Smooth muscle cell (in vitro differentiated cells): Measurements from ENCODE around the gene KIF17. TPM values are rescaled to one million over a fixed set of nuclear protein-coding genes. Genes with fewer than 3 reads are reported as not detected.

Experiments
- DNase-seq: peaks from one replicate; lab custom pipeline; 2025; ENCODE audit not compliant: unreplicated experiment; lab: John Stamatoyannopoulos, UW
- H2AFZ ChIP-seq: fragments of 200-600 bp; sonication (generic); 2 replicates; pipeline ENCODE4 v1.6.0; 2016; ENCODE audit warnings: antibody characterized with exemption, low read depth, mild to moderate bottlenecking
- H3F3A ChIP-seq: fragments of 200-600 bp; sonication (generic); 2 replicates; pipeline ENCODE4 v1.6.0; 2017; ENCODE audit warnings: antibody characterized with exemption, low read depth
- H3K27ac ChIP-seq: fragments of 200-600 bp; sonication (generic); 2 replicates; pipeline ENCODE4 v1.5.1; 2016; ENCODE audit warnings: low read depth, mild to moderate bottlenecking
- H3K27me3 ChIP-seq: fragments of 200-600 bp; sonication (generic); 2 replicates; pipeline ENCODE4 v1.6.1; 2016; ENCODE audit warnings: low read depth, mild to moderate bottlenecking
- H3K36me3 ChIP-seq: fragments of 200-600 bp; sonication (generic); 2 replicates; pipeline ENCODE4 v1.5.1; 2016; ENCODE audit warnings: low read depth
- H3K4me1 ChIP-seq: fragments of 200-600 bp; sonication (generic); 2 replicates; pipeline ENCODE4 v1.5.1; 2016; ENCODE audit warnings: low read depth
- H3K4me2 ChIP-seq: fragments of 200-600 bp; sonication (generic); 2 replicates; pipeline ENCODE4 v1.6.0; 2016; ENCODE audit warnings: mild to moderate bottlenecking
- H3K4me3 ChIP-seq: fragments of 200-600 bp; sonication (generic); 2 replicates; pipeline ENCODE4 v1.5.1; 2016; ENCODE audit warnings: mild to moderate bottlenecking
- H3K79me2 ChIP-seq: fragments of 200-600 bp; sonication (generic); 2 replicates; pipeline ENCODE4 v1.6.0; 2016; ENCODE audit warnings: low read depth, mild to moderate bottlenecking
- H3K9ac ChIP-seq: fragments of 200-600 bp; sonication (generic); 2 replicates; pipeline ENCODE4 v1.6.0; 2016; ENCODE audit warnings: low read depth
- H3K9me3 ChIP-seq: fragments of 200-600 bp; sonication (generic); replicated peaks from 2 replicates; pipeline ENCODE4 v1.5.1; 2016; ENCODE audit warnings: low read depth
- H4K20me1 ChIP-seq: fragments of 200-600 bp; sonication (generic); 2 replicates; pipeline ENCODE4 v1.6.0; 2016; ENCODE audit warnings: low read depth
- WGBS: methylation state at CpG from one replicate; pipeline ENCODE4 v1.1.7; 2016; ENCODE audit warnings: low lambda C conversion rate; 5-methylcytosine and 5-hydroxymethylcytosine counted together
- polyA plus RNA-seq: library from polyadenylated mRNA; unstranded; fragments of >200 nt; fragmentation: Nextera tagmentation; extraction: Ambion mirVana; gene quantifications from 2 replicates; pipeline ENCODE4 v1.2.1, GENCODE V29; 2016
- total RNA-seq: library from RNA; depleted of rRNA; stranded (reverse); fragments of >200 nt; gene quantifications from 2 replicates; pipeline ENCODE4 v1.2.3, GENCODE V29; 2014
- TF ChIP-seq, protein P1 (sequence below): fragments of 200-600 bp; sonication (generic); IDR thresholded peaks from 2 replicates; pipeline ENCODE4 v1.5.1; 2017; ENCODE audit warnings: borderline replicate concordance, mild to moderate bottlenecking, antibody characterized with exemption; ENCODE audit not compliant: insufficient read depth, poor library complexity, severe bottlenecking

The KIF17 gene
- total and polyA plus RNA-seq, 2 experiments from 2014 or later: 0.13 to 2.2 TPM

DNA sequence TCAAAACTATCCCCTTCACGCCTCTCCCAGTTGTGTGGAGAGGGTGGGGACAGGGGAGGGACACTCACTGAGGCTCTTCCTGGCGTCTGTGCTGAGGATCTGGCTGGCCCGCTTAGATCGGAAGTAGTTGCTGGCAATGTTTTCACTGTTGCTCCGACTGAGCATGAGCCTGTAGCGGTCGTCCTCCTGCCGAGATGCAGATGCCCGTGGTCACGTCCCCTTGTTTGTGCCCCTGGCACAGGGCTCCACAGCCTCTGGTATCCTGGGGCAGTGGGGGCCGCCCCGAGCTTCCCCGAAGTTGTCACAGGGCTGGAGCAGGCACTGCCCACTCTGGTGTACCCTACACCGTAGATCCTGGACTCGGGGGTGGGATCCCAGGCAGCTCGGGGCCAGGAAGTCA is 51.7 kb downstream of the KIF17 start:
- Histone ChIP-seq H3K27ac (no peak overlapping the region), H3K27me3 (no peaks in the 10 kb centered on the region), H3F3A (no peaks in the 10 kb centered on the region), H3K9me3 (no peaks in the 10 kb centered on the region), H2AFZ (no peak overlapping the region), H4K20me1 (no peaks in the 10 kb centered on the region), H3K4me1 (no peaks in the 10 kb centered on the region), H3K4me2 (no peak overlapping the region), H3K4me3 (no peak overlapping the region), H3K9ac (no peak overlapping the region), H3K36me3 (no peaks in the 10 kb centered on the region), H3K79me2 (no peaks in the 10 kb centered on the region)
- 94% methylated on average over 12 of the region's 16 CpGs for WGBS
- no peak for DNase-seq
- TF ChIP-seq, protein P1, sequence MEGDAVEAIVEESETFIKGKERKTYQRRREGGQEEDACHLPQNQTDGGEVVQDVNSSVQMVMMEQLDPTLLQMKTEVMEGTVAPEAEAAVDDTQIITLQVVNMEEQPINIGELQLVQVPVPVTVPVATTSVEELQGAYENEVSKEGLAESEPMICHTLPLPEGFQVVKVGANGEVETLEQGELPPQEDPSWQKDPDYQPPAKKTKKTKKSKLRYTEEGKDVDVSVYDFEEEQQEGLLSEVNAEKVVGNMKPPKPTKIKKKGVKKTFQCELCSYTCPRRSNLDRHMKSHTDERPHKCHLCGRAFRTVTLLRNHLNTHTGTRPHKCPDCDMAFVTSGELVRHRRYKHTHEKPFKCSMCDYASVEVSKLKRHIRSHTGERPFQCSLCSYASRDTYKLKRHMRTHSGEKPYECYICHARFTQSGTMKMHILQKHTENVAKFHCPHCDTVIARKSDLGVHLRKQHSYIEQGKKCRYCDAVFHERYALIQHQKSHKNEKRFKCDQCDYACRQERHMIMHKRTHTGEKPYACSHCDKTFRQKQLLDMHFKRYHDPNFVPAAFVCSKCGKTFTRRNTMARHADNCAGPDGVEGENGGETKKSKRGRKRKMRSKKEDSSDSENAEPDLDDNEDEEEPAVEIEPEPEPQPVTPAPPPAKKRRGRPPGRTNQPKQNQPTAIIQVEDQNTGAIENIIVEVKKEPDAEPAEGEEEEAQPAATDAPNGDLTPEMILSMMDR: no peak

DNA sequence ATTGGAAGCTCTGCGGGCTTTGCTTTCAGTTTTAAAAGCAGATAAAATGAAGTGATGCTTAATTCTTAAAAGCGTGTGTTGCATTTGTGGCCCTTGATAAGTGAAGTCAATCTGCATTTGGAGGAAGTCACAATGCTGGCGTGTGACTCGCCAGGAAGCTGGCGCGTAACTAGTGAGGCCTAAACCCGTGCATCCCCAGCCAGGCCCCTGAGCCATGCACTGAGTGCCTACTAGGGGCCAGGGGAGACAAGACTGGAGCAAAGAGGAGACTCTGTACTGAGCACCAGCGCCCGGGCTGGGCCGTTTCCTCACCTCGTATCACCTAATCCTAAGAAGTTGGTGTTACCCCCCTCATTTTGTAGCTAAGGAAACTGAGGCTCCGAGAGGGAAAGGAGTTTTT is 52.1 kb downstream of the KIF17 start:
- TF ChIP-seq, protein P1: no peak
- Histone ChIP-seq H3K79me2 (peaks cover 4% of the 10 kb centered on the region), H4K20me1 (no peaks in the 10 kb centered on the region), H3K4me1 (no peaks in the 10 kb centered on the region), H2AFZ (no peak overlapping the region), H3K9me3 (no peaks in the 10 kb centered on the region), H3K4me3 (no peak overlapping the region), H3K4me2 (no peak overlapping the region), H3F3A (no peaks in the 10 kb centered on the region), H3K27me3 (no peaks in the 10 kb centered on the region), H3K9ac (no peak overlapping the region), H3K36me3 (no peaks in the 10 kb centered on the region), H3K27ac (no peak overlapping the region)
- WGBS: 87% methylated on average over 12 of the region's 12 CpGs
- DNase-seq: no peak

DNA sequence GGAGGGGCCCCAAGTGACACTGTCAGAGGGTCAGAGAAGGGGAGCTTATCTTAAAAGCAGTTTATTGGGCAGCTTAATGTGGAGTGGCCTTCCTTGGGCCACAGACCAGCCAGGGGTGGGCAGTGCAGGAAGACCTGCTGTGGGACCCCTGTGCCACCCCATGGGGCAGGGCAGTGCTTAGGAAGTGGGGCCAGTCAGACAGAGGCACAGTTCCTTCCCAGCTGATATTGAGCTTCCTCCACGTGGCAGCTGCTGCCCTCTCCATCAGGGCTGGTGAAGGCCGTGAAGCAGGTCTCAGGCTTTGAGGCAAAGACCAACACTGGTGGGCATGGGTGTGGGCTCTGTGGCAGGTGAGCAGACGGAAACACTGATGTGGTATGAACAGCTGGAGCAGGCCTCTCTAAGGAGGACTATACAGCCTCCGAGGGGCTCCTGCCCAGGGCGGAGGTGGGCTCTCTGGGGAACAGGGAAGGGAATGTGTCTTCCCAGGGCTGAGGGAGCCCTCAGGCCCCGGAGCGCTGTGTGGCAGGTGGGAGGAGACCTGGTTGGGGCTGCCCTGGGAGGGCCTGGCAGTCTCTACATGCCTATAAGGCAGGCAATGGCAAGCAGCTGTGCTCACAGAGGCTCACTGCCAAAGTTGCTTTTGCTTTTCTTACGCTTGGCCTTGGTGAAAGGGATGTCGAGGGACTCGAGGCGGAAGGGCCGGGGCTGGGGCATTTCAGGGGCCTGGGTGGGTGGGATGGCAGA is 53.7 kb downstream of the KIF17 start:
- TF ChIP-seq, protein P1: no peak
- H3K9me3 ChIP-seq: no peaks in the 10 kb centered on the region
- H4K20me1 ChIP-seq: no peaks in the 10 kb centered on the region

DNA sequence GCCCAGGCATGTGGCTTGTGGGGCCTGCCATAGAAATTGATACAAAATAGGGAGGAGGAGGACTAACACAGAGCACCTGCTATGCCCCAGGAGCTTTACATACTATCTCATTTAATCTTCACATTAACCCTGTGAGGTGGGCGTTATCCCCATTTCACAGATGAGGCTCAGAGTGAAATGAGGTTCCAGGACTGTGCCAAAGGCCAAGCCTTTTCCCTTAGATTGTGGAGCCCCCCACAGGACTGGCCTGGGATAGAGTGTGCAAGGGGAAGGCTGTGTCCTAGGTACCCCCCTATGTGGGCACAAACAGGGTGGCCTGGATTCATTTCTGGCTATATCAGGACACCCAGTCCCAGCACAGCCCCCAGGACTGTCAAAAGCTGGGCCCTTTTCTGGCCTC is 54.4 kb downstream of the KIF17 start:
- Histone ChIP-seq H3K27ac (no peak overlapping the region), H3K4me2 (no peak overlapping the region), H3F3A (no peaks in the 10 kb centered on the region), H3K9ac (no peak overlapping the region), H2AFZ (no peak overlapping the region), H3K9me3 (no peaks in the 10 kb centered on the region), H3K79me2 (peaks cover 26% of the 10 kb centered on the region), H3K4me3 (no peak overlapping the region), H3K36me3 (no peaks in the 10 kb centered on the region), H3K27me3 (no peaks in the 10 kb centered on the region), H3K4me1 (peaks cover 6% of the 10 kb centered on the region), H4K20me1 (peaks cover 1% of the 10 kb centered on the region)
- WGBS: 97% methylated on average over 1 of the region's 1 CpG
- DNase-seq: no peak
- TF ChIP-seq, protein P1: no peak

More for the DNA sequence above, 53.7 kb downstream of the KIF17 start:
- Histone ChIP-seq H3K36me3 (no peaks in the 10 kb centered on the region), H3K27ac (no peak overlapping the region), H2AFZ (no peak overlapping the region), H3K4me3 (no peak overlapping the region), H3F3A (no peaks in the 10 kb centered on the region), H3K27me3 (no peaks in the 10 kb centered on the region), H3K4me2 (no peak overlapping the region), H3K79me2 (peaks cover 20% of the 10 kb centered on the region), H3K4me1 (peaks cover 6% of the 10 kb centered on the region), H3K9ac (no peak overlapping the region)
- 94% methylated on average over 12 of the region's 12 CpGs for WGBS
- DNase-seq: no peak
